Measurements from ENCODE around the gene MAPK14.

The MAPK14 gene

DNA sequence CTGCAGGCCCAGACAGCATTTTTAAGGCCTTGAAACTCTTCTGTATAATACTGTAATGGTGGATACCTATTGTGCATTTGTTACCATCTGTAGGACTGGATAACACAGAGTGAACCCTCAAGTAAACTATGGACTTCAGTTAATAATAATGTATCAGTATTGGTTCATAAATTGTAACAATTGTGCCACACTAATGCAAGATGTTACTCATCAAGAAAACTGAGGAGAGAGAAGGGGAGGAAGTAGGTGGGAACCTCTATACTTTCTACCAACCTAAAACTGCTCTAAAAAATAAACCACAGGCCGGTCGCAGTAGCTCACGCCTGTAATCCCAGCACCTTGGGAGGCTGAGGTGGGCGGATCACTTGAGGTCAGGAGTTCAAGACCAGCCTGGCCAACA is 113.5 kb downstream of the MAPK14 start:
- no peak for DNase-seq

DNA sequence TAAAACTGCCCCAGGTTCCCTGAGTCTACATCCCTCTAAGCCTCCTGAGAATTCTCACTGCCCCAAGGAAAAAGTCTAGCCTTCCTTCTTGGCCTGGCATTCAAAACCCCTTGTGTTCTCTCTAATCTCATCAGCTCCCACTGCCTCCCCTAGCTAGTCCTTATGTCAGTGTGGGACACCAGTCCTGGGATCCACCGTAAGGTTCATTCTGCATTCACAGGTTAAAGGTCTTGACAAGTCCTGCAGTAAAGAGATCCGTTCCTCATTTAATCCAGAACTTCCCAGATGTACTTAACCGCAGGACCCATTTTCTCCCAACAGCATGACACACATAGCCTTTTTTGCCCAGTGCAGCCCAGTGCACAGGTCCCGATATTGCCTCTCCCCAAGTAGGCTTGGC is 114.4 kb downstream of the MAPK14 start:
- no peak for DNase-seq

DNA sequence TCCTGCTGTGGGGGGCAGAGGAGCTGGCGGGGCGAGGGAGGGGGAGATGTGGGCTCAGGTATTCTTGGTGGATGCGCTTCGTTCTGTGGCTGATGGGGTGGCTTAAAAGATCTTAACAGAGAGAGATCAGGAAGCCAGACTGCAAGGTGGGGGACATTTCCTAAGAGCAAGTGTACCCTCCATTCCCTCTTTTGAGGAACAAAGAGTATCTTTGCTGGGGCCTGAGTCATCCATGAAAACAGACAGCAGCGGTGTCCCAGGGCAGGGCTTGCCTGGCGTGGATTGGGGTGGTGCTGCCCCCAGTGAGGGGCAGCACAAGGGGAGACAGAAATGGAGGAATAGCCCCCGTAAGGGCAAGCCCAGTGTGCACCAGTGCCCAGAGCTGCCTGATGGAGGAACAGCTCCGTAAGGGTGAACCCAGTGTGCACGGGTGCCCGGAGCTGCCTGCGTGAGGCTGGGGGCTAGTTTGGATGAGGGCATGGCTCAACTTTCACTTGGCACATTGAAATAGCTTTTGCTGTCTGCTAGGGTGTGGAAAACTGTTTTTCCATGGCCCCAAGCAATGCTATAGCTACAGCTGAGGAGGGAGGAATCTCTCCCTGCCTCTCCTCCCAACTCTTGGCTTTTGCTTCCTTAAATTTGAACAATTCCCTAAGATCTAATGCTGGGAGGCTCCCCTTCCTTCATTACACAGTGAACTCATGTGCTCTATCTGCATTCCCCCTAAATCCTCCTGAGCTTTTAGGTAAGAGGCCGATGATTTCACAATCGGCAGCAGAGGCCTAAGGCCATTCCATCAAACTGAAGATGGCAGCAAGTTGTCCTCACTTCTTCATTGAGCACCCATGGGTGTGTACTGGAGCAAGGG is 115.6 kb downstream of the MAPK14 start:
- DNase-seq, result no peak

DNA sequence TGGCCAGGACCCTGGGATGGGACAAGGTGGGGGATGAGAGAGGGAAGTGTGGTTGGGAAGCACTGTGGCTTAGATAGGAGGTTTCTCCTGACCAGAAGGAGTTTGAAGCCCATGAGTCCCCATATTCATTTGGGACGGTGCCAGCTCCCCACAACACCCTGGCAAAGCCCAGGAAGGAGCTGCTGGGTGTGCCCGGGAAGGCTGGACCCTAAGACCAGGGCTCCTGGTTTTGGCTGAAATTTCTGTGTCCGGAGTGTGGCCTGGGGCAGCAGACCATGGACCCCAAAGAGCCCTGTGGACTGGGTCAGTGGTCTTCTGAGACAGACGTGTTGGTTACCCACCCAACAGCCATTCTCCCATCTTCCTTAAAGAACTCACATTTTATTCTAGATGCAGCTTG is 117.9 kb downstream of the MAPK14 start:
- no peak for DNase-seq

DNA sequence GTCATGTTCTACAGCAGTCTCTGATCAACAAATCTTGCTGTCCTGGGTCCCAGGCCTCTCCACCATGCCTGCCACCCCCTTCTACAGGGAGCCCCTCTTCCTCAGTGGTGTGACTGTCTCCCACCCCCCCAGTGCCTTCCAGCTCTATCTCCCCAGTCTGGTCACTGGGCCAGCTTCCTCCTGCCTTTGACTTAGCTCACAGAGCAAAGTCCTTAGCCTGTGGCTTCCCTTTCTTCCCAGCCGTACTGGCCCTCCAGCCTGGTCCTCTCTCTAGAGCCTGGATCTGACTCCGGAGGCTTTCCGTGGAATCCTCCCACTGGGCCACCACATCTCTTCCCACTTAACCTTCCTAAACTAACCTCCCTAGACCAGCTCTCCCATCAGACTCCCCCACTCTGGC is 119.7 kb downstream of the MAPK14 start:
- DNase-seq, result no peak

DNA sequence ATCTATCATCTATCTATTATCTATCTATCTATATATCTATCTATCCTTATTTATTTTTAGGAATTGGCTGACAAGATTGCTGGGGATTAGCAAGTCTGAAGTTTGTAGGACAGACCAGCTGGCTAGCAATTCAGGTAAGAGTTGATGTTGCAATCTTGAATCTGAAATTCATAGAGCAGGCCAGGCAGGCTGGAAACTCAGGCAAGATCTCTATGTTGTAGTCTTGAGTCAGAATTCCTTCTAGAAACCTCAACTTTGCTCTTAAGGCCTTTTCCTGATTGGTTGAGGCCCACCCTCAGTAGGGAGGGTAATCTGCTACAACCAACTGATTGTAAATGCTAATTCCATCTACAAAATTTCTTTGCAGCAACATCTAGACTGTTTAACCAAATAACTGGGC is 121.9 kb downstream of the MAPK14 start:
- DNase-seq, result no peak

DNA sequence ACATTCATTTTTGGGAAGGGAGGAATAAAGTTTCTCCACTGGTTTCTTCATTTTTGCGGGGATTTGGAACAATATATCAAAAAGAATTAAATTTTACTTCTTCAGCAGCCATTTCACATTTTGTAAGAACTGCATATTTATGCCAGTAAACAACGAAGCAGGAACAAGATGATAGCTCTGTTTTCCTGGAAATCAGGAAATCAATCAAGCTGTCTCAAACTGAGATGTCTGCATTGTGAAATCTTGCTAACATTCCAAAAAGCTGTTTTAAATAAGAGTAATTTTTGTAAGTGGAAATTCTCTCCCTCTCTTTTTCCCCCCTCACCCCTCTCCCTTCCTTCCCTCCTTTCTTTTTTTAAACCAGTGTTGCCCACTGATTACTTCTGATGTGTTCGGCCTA is 122.7 kb downstream of the MAPK14 start:
- DNase-seq, result no peak

DNA sequence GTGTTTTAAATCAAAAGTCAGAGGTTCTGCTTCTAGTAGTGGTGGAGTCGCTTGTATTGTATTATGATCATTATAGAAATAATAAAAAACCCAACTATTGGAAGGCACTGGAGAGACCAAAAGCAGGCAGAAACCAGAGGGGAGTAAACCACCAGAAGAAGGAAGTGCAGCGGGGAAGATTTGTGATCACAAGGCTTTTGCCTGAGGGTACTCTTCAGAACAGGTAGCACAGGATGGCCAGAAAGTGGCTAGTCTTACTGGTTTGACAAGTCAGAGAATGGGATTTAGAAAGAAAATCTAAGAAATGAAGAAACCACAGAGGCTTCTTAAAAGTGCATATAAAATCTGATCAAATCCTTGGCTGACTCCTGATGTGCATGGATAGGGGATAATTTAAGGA is 126.7 kb downstream of the MAPK14 start:
- no peak for DNase-seq

DNA sequence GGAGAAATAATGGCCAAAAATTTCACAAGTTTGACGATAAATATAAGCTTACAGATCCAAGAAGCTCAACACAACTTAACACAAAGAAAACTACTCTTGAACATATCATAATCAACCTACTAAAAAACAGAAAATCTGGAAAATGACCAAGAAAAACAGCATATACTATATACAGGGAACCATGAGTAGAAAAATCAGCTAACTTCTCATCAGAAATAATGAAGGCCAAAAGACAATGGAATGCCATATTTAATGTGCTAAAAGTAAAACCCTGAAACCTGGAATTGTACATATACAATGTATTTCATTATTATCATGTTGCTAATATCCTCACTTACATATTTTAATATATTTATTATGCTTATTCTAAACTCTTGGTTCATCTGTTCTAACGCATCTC is 128.1 kb downstream of the MAPK14 start:
- DNase-seq, result no peak

DNA sequence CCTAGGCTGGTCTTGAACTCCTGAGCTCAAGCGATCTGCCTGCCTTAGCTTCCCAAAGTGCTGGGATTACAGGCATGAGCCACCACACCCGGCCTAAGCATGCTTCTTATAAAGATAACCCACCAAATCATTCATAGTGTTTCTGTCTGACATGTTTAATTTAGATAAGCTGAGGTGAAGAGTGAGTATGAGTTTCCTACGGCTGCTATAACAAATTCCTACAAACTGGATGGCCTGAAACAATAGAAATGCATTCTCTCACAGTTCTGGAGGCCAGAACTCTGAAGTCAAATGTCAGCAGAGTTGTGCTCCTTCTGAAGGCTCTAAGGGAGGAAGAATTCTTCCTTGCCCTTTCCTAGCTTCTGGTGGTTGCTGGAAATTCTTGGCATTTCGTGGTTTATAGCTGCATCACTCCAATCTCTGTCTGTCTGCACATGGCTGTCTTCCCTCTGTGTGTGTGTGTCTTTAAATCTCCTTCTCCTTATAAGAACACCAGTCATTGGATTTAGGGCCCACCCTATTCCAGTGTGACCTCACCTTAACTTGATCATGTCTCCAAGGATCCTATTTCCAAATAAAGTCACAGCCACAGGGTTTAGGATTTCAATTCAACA is 132.6 kb downstream of the MAPK14 start:
- DNase-seq, result no peak
